ENCODE data around the gene NPC1L1.

The NPC1L1 gene

DNA sequence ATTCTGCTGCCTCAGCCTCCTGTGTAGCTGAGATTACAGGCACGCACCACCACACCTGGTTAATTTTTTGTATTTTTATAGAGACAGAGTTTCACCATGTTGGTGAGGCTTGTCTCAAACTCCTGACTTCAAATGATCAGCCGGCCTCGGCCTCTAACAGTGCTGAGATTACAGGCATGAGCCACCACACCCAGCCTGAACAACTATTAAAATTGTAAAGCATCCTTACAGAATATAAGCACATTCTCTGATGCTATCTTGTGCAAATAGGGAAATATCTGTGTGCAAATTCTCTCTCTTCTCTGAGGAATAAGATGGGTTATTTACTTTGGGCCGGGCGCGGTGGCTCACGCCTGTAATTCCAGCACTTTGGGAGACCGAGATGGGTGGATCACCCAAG lies 63.2 kb downstream of the NPC1L1 start:
- Histone ChIP-seq H3K27me3 (ENCODE audit: insufficient read depth, low read length) (no peaks in the 10 kb centered on the region), H3K4me3 (ENCODE audit: low read length) (no peak overlapping the region), H3K9me3 (ENCODE audit: low read length) (peaks cover 4% of the 10 kb centered on the region), H2AFZ (ENCODE audit: low read depth, low read length) (no peak overlapping the region), H3K36me3 (ENCODE audit: insufficient read depth, low read length) (peaks cover 68% of the 10 kb centered on the region), H3K4me1 (ENCODE audit: insufficient read depth, low read length) (no peaks in the 10 kb centered on the region)

DNA sequence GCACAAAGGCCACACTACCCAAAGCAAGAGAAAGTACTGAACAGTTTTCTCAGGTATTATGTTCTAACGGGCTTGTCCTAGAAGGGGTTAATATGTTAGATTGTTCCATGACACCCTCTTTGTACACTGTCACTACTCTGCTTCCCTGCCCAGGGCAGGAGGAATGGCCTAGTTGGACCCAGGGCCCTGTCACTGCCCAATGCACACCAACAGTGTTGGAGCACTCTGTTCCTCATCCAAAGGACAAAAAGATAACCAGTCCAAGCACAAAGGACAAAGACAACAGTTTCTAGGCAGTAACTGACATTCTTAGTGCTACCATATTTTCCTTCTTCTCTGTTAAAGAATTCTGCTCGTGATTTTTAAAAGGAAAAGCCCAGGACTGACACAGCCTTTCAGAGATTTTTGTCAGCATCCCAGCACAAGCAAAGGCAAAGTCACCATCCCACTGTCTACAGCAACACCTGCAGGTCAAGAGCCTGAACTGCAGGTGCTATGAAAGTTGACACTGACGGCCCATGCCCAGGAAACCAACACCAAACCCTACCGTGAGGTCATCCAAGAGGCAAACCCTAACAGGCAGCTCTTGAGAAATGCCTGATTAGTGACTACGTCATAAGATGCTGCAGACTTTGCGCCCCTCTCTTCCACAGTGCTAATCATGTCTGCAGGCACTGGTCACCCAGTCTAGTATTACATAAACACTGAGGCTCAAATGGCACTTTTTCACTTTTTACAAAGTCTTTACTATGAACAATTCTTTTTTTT lies 63.9 kb downstream of the NPC1L1 start:
- H3K36me3 ChIP-seq (ENCODE audit: insufficient read depth, low read length), result peaks cover 64% of the 10 kb centered on the region
- no peaks in the 10 kb centered on the region for H3K4me1 ChIP-seq (ENCODE audit: insufficient read depth, low read length)
- H3K4me3 ChIP-seq (ENCODE audit: low read length), result no peak overlapping the region
- no peak overlapping the region for H2AFZ ChIP-seq (ENCODE audit: low read depth, low read length)
- no peaks in the 10 kb centered on the region for H3K9me3 ChIP-seq (ENCODE audit: low read length)
- H3K27me3 ChIP-seq (ENCODE audit: insufficient read depth, low read length), result no peaks in the 10 kb centered on the region

DNA sequence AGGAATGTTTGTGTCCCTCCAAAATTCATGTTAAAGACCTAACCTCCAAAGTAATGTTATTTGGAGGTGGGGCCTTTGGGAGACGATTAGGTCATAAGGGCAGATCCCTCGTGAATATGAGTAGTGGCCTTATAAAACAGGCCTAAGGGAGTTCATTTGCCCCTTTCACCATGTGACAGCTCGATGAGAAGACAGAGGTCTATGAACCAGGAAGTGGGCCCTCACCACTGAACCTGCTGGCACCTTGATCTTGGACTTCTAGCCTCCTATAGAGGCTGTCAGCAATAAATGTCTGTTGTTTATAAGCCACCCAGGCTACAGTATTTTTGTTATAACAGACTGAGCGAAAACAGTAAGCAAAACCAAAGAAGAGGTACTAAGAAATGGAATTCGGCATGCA lies 64.8 kb downstream of the NPC1L1 start:
- Histone ChIP-seq H3K4me1 (ENCODE audit: insufficient read depth, low read length) (no peaks in the 10 kb centered on the region), H2AFZ (ENCODE audit: low read depth, low read length) (no peak overlapping the region), H3K27me3 (ENCODE audit: insufficient read depth, low read length) (no peaks in the 10 kb centered on the region), H3K36me3 (ENCODE audit: insufficient read depth, low read length) (peaks cover 61% of the 10 kb centered on the region), H3K9me3 (ENCODE audit: low read length) (no peaks in the 10 kb centered on the region), H3K4me3 (ENCODE audit: low read length) (no peak overlapping the region)

DNA sequence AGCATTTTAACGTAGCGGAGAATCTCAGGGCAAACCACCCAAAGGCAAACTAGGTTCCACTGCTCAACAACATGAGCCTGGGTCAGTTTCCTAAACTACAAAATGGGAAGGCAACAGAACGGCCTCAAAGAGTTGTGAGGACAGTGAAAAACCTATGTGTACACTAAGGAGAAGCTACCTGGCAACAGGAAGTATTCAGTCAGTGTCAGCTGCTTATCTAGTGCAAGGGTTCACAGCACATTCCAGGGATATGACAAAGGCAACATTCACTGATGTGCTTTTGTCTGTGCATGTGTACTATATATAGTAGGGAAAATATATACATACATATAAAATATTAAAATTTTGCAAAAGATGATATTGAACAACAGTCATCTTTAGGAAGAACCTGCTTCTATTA lies 67.8 kb downstream of the NPC1L1 start:
- Histone ChIP-seq H3K27me3 (ENCODE audit: insufficient read depth, low read length) (no peaks in the 10 kb centered on the region), H2AFZ (ENCODE audit: low read depth, low read length) (no peak overlapping the region), H3K4me1 (ENCODE audit: insufficient read depth, low read length) (peaks cover 15% of the 10 kb centered on the region), H3K4me3 (ENCODE audit: low read length) (no peak overlapping the region), H3K36me3 (ENCODE audit: insufficient read depth, low read length) (peaks cover 49% of the 10 kb centered on the region), H3K9me3 (ENCODE audit: low read length) (no peaks in the 10 kb centered on the region)

DNA sequence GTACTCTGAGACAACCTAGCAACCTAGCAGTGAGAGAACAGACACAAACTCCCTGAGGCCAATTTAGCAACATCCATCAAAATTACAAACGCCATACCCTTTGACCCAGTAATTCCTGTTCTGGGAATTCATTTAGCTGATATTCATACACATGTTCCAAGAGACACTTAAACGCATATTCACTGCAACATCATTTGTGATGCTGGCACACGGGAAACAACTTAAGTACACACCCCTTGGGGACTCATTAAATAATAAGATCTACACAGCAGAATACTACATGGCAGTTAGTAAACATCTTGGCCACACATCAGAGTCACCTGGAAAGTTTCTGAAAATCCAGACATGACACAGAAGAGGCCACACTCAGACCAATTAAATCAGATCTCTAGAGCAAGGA lies 68.3 kb downstream of the NPC1L1 start:
- H2AFZ ChIP-seq (ENCODE audit: low read depth, low read length), result no peak overlapping the region
- H3K27me3 ChIP-seq (ENCODE audit: insufficient read depth, low read length), result no peaks in the 10 kb centered on the region
- H3K4me3 ChIP-seq (ENCODE audit: low read length), result no peak overlapping the region
- peaks cover 15% of the 10 kb centered on the region for H3K4me1 ChIP-seq (ENCODE audit: insufficient read depth, low read length)
- no peaks in the 10 kb centered on the region for H3K9me3 ChIP-seq (ENCODE audit: low read length)
- H3K36me3 ChIP-seq (ENCODE audit: insufficient read depth, low read length), result peaks cover 51% of the 10 kb centered on the region

DNA sequence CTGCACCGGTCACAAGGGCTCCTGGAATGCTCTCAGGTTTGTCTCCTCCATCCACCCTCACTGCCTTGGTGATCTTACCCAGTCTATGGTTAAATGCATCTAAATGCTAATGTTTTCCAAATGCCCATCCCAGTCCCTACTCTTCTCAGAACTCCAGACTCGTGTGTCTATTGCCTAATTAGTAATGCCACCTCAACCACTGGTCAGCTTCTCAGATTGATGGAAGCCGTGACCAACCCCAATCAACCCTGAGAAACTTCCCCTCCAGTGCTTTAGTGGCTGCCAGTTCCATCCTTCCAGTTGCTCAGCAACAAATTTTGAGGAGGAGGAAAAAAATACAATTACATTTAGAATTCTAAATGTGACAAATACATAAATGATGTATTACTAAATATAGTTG lies 69.3 kb downstream of the NPC1L1 start:
- Histone ChIP-seq H3K9me3 (ENCODE audit: low read length) (no peaks in the 10 kb centered on the region), H3K27me3 (ENCODE audit: insufficient read depth, low read length) (no peaks in the 10 kb centered on the region), H3K4me3 (ENCODE audit: low read length) (no peak overlapping the region), H2AFZ (ENCODE audit: low read depth, low read length) (no peak overlapping the region), H3K4me1 (ENCODE audit: insufficient read depth, low read length) (peaks cover 15% of the 10 kb centered on the region), H3K36me3 (ENCODE audit: insufficient read depth, low read length) (peaks cover 58% of the 10 kb centered on the region)

DNA sequence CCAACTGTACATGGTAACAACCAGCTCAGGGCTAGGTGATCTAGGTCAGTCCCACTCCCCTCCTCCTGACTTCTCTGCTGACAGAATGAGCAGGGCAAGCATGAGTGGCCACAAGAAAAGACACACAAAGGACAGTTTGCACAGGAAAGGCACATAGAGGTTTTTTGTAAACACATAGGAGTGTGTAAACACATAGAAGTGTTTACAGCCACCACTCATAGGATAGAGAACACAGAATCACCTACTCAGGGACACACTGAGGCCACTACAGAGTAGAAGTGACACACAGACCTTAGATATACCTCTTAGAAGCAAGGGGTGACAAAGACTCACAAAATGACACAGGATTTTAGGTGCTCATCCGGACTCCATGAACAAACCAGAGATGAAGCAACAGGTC lies 69.7 kb downstream of the NPC1L1 start:
- H3K4me1 ChIP-seq (ENCODE audit: insufficient read depth, low read length), result peaks cover 15% of the 10 kb centered on the region
- no peaks in the 10 kb centered on the region for H3K27me3 ChIP-seq (ENCODE audit: insufficient read depth, low read length)
- peaks cover 58% of the 10 kb centered on the region for H3K36me3 ChIP-seq (ENCODE audit: insufficient read depth, low read length)
- H3K4me3 ChIP-seq (ENCODE audit: low read length), result no peak overlapping the region
- no peaks in the 10 kb centered on the region for H3K9me3 ChIP-seq (ENCODE audit: low read length)
- H2AFZ ChIP-seq (ENCODE audit: low read depth, low read length), result no peak overlapping the region

DNA sequence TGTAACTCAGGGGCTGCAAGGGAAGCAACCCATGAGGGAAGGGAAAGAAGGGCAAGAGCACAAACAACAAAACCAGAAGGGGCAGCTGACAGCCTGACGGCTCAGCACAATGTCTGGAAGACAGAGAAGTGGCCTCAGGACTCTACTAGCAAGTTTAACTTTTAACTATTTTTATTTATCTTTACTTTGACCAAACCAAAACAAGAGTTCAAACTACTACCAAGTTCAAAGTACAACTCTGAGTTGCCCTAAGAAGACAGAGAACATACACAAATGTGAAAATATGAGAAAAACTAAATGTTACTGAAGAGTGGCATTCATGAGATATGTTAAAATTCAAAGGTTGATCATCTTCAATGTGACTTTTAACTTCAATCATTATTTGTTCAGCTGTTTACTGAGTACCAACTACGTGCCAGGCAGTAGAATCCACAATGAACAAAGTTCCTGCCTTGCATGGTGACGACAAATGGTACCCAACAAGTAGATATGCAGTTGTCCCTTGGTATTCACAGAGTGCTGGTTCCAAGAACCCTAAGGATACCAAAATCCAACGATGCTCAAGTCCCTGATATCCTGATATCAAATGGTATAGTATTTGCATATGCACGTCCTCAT lies 70.4 kb downstream of the NPC1L1 start:
- no peaks in the 10 kb centered on the region for H3K27me3 ChIP-seq (ENCODE audit: insufficient read depth, low read length)
- H3K36me3 ChIP-seq (ENCODE audit: insufficient read depth, low read length), result peaks cover 58% of the 10 kb centered on the region
- H3K4me1 ChIP-seq (ENCODE audit: insufficient read depth, low read length), result peaks cover 15% of the 10 kb centered on the region
- no peak overlapping the region for H3K4me3 ChIP-seq (ENCODE audit: low read length)
- no peak overlapping the region for H2AFZ ChIP-seq (ENCODE audit: low read depth, low read length)
- H3K9me3 ChIP-seq (ENCODE audit: low read length), result no peaks in the 10 kb centered on the region

DNA sequence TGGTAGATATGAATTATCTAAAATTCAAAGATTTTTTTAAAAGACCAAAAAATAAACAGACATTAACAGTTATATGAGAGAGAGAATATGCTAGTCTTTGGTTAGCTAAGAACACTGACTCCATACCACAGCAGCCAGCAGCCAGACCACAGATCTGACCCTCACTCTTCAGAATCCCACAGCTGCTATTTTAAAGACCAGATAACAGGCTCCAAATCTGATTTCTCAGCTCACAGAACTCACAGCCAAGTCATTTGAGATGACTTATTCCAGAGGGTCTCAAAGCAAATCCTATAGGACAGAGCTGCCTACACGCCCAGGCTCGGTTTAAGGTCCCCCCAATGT lies 71.0 kb downstream of the NPC1L1 start:
- no peaks in the 10 kb centered on the region for H3K9me3 ChIP-seq (ENCODE audit: low read length)
- peaks cover 62% of the 10 kb centered on the region for H3K36me3 ChIP-seq (ENCODE audit: insufficient read depth, low read length)
- H3K4me1 ChIP-seq (ENCODE audit: insufficient read depth, low read length), result peaks cover 15% of the 10 kb centered on the region
- H2AFZ ChIP-seq (ENCODE audit: low read depth, low read length), result no peak overlapping the region
- no peaks in the 10 kb centered on the region for H3K27me3 ChIP-seq (ENCODE audit: insufficient read depth, low read length)
- H3K4me3 ChIP-seq (ENCODE audit: low read length), result no peak overlapping the region

DNA sequence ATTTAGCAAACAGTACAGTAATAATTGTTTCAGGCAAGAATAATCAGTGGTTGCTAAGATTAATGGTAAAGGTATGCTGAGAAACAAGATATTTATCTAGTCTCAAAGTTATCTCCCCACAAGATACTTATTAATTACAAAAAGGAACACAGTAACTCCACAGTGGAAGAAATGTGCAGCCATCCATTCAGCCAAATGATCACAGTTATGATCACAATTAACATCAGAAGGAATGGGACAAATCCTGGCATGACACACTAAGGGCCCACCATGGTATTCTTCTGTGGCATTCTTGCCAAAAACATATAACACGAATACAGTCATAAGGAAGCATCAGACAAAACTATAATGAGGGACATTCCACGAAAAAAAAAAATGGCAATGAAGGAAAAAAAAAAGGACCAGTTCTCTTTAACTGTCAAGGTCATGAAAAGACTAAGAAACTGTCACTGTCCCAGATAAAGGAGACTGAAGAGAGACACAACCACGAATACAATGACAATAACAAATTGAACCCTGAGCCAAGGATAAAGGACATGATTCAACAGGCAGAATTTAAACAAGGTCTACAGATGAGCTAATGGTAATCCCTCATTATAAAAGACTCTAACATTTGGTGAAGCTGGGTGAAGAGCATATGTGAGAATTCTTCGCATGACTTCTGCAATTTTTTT lies 71.5 kb downstream of the NPC1L1 start:
- Histone ChIP-seq H2AFZ (ENCODE audit: low read depth, low read length) (no peak overlapping the region), H3K9me3 (ENCODE audit: low read length) (no peaks in the 10 kb centered on the region), H3K4me1 (ENCODE audit: insufficient read depth, low read length) (peaks cover 15% of the 10 kb centered on the region), H3K4me3 (ENCODE audit: low read length) (no peak overlapping the region), H3K27me3 (ENCODE audit: insufficient read depth, low read length) (no peaks in the 10 kb centered on the region), H3K36me3 (ENCODE audit: insufficient read depth, low read length) (peaks cover 58% of the 10 kb centered on the region)

DNA sequence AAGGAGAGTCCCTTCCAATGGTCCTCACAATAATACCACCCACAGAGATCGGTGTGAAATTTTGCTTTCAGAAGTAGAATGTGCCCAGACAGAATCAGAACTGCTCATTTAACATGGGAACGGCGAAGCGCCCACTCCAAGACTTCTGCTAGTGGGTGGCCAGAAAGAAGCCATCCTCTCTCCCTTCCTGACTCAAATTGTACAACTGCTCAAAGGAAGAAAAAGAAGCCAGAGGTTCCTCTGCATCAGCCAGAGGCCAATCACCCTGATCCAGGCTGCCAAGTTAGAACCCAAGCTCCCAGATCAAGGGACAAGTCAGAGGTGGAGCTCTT lies 73.9 kb downstream of the NPC1L1 start:
- no peaks in the 10 kb centered on the region for H3K9me3 ChIP-seq (ENCODE audit: low read length)
- H3K4me3 ChIP-seq (ENCODE audit: low read length), result no peak overlapping the region
- peaks cover 15% of the 10 kb centered on the region for H3K4me1 ChIP-seq (ENCODE audit: insufficient read depth, low read length)
- no peaks in the 10 kb centered on the region for H3K27me3 ChIP-seq (ENCODE audit: insufficient read depth, low read length)
- no peak overlapping the region for H2AFZ ChIP-seq (ENCODE audit: low read depth, low read length)
- peaks cover 48% of the 10 kb centered on the region for H3K36me3 ChIP-seq (ENCODE audit: insufficient read depth, low read length)

DNA sequence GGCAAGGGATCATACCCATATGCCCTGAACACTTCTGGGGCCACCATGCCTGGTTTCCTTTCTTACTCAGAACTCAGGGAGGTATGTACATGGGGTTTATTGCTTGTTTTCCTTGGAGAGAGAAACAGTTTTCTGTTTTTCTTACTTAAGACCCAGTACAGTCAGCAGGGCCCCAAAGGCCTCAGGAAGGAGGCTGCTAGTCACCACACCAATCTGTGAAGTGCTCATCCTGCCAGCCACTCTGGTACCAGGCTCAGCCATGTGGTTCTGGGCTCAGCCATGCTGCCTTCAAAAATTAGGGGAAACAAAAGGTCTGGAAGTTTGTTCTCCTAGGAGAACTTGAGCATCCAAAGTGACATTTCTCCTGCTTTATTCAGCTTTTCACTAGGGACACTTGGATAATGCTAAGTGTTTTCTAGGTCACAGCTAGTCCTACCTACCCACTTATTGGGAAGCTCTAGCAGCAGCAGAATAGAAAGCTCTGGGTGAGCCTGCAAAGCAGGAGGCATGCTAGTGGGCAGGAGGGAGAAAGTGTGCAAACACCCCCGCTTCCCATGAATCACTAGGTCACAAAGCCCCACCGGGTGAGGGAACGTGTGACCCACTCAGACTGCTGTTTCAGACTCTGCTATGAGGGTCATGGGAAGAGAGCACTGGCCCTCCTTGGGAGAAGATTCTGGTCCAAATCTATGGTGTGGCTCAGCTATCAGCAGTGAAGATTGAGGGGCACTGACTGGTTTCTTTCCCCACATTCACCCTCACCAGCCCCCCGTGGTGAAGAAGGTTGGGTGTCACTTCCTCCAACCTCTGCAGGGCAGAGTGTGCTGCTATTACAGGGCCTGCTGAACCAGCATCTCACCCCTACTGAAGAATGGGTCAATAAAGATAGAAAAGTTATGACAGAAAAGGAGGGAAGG lies 74.6 kb downstream of the NPC1L1 start:
- no peak overlapping the region for H2AFZ ChIP-seq (ENCODE audit: low read depth, low read length)

DNA sequence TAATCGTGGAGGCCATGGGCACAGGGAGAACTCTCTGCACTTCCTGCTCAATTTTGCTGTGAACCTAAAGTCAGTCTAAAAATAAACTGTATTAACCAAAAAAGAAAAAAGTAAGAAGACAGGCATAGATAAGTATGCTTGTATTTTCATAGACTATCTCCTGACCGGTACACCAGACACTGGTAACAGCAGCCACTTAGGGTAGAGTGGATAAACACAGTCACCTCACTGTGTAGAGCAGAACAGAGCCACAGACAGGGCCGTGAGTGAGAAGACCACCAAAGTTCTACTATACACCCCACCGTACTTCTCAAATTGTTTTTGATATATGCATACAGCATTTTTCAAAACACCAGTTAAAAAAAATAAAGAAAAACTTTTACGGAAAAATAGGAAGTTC lies 75.6 kb downstream of the NPC1L1 start:
- Histone ChIP-seq H3K4me1 (ENCODE audit: insufficient read depth, low read length) (peaks cover 13% of the 10 kb centered on the region), H2AFZ (ENCODE audit: low read depth, low read length) (no peak overlapping the region), H3K36me3 (ENCODE audit: insufficient read depth, low read length) (peaks cover 40% of the 10 kb centered on the region)

More for the DNA sequence above, 74.6 kb downstream of the NPC1L1 start:
- no peaks in the 10 kb centered on the region for H3K9me3 ChIP-seq (ENCODE audit: low read length)
- no peak overlapping the region for H3K4me3 ChIP-seq (ENCODE audit: low read length)
- peaks cover 47% of the 10 kb centered on the region for H3K36me3 ChIP-seq (ENCODE audit: insufficient read depth, low read length)
- peaks cover 15% of the 10 kb centered on the region for H3K4me1 ChIP-seq (ENCODE audit: insufficient read depth, low read length)
- no peaks in the 10 kb centered on the region for H3K27me3 ChIP-seq (ENCODE audit: insufficient read depth, low read length)

More for the DNA sequence above, 75.6 kb downstream of the NPC1L1 start:
- Histone ChIP-seq H3K4me3 (ENCODE audit: low read length) (no peak overlapping the region), H3K27me3 (ENCODE audit: insufficient read depth, low read length) (no peaks in the 10 kb centered on the region), H3K9me3 (ENCODE audit: low read length) (no peaks in the 10 kb centered on the region)

Data from neuron (in vitro differentiated cells).